GM18519 (cell line): Measurements from ENCODE around the gene MCM7.

Source experiments
- ATAC-seq: cut with Tn5 transposase; IDR thresholded peaks from one replicate; pipeline ENCODE4 v1.9.1; 2021; ENCODE audit warnings: mild to moderate bottlenecking, moderate library complexity; ENCODE audit not compliant: unreplicated experiment, low FRiP score

MCM7 gene

DNA sequence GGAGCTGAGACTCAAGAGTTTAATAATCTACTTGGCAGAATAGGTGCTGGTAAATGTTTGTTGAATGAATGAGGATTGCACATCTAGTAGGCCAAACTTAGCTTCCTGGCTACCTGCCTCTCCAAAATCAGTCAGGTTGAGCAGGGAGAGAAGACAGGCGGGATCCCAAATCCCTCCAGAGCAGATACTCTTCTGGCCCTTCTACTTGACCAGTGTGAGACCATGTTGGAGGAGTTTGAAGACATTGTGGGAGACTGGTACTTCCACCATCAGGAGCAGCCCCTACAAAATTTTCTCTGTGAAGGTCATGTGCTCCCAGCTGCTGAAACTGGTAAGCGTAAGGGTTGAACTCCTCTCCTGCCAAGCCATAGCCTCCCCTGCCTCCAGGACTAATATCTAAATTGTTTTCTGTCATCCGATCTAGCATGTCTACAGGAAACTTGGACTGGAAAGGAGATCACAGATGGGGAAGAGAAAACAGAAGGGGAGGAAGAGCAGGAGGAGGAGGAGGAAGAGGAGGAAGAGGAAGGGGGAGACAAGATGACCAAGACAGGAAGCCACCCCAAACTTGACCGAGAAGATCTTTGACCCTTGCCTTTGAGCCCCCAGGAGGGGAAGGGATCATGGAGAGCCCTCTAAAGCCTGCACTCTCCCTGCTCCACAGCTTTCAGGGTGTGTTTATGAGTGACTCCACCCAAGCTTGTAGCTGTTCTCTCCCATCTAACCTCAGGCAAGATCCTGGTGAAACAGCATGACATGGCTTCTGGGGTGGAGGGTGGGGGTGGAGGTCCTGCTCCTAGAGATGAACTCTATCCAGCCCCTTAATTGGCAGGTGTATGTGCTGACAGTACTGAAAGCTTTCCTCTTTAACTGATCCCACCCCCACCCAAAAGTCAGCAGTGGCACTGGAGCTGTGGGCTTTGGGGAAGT, 23.4 kb upstream of the MCM7 start:
- no peak for ATAC-seq

DNA sequence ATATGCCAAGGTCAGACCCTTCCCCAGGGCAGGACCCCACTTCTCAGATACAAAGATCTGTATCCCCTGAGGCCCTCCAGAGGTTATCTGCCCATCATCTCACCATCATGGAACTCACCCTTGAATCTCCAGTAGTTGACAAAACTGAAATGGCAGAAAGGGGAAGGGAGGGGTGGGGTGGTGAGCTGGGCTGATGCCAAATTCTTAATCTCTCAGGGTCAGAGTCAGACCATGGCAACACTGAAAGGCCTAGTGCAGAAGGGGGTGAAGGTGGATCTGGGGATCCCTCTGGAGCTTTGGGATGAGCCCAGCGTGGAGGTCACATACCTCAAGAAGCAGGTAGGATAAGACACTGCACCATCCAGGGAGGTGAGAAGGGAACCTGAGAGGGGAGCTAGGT, 21.4 kb upstream of the MCM7 start:
- ATAC-seq = no peak

DNA sequence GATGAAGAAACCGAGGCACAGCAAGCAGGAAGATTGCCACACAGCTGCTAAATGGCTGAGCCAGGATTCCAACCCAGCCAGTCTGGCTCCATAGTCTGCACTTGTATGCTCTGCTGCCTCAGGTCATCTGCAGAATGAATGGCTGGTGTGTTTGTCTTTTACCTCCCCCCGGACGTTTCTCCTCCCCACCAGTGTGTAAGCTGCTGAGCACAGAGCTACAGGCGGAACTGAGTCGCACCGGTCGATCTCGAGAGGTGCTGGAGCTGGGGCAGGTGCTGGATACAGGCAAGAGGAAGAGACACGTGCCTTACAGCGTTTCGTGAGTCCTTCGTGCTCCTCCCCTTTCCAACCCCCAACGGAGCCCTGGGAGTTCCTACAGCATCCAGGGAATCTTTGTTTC, 20.9 kb upstream of the MCM7 start:
- no peak for ATAC-seq

DNA sequence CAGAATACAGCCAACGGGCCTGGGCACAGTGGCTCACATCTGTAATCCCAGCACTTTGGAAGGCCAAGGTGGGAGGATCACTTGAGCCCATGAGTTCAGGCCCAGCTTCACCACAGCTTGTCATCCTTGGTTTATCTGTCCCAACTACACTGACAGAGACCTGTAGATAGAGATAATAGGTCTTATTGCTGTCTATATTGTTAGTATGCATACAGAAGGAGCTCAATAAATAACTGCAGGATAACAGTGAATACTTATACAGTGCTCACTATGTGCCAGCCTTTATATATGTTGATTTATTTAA, 19.5 kb upstream of the MCM7 start:
- ATAC-seq = no peak

- peak; percentile 9 for ATAC-seq
These were observed 19.0 kb upstream of the MCM7 start for GRCh38 chr7:100119970-100120732.

DNA sequence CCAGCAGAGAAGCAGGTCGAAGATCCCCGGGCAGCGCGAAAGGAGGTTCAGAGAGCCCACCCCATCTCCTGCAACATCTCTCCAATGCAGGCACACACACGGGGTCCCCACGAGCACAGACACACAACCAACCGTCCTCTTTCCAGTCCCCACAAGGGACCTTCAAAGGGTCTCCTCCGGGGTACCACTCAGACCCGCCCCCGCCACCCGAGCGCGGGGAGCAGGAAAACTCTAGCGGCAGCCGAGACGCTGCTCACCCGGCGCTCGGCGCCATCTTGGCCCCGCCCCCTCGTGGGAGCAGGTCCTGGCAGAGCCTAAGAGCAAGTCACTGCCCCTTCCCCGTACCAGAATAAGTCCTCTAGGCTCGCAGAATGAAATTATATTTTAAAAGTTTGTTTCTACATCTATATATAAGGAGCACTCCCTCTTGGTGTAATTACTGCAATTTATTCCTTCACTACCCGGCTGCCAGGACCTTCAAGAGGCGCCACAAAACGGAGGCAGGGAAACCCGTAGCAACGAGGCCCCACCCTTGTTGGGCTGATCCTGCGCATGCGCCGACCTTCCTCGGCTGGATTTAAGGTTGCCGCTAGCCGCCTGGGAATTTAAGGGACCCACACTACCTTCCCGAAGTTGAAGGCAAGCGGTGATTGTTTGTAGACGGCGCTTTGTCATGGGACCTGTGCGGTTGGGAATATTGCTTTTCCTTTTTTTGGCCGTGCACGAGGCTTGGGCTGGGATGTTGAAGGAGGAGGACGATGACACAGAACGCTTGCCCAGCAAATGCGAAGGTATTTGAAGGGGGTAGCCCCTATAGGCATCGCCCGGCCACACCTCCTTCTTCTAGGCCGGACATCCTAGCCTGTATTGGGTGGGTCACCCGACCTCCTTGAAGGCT, 18.1 kb upstream of the MCM7 start, which contains the start of the genes CNPY4 and TAF6:
CNPY4 (plus strand) TSS at position 563 of the 898 bp plus-strand sequence; CDS start at position 674, 111 bp downstream.
TAF6 (minus strand) TSS at position 287 of the 898 bp plus-strand sequence. CDS start 5,149 bp downstream, outside the sequence.
- ATAC-seq = peak; percentile 64

DNA sequence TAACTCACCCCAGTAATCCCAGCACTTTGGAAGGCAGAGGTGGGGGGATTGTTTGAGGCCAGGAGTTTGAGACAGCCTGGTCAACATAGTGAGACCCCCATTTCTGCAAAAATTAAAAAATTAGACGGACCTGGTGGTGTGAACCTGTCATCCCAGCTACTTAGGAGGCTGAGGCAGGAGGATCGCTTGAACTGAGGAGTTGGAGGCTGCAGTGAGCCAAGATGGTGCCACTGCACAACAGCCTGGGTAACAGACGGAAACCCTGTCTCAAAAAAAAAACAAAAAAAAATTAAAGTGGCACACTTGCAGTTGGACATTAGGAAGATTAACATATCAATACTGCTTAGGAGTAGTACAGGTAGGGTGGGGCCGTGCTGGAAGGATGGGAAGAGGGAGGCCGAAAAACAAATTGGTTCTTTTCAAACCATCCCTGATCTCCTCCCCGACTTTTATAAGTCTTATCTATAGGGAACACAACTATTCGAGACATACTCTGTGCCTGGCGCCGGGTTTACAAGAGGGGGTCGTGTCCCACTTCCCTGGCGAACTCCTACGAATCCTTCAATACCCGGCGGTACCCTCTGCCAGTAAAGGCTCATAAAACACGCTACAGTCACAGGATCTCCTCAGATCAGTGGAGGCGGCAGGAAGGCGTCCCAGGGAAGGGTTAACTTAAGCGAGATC, 17.3 kb upstream of the MCM7 start:
- ATAC-seq = no peak

- no peak for ATAC-seq
These were observed 13.8 kb upstream of the MCM7 start for GRCh38 chr7:100115026-100115425.

DNA sequence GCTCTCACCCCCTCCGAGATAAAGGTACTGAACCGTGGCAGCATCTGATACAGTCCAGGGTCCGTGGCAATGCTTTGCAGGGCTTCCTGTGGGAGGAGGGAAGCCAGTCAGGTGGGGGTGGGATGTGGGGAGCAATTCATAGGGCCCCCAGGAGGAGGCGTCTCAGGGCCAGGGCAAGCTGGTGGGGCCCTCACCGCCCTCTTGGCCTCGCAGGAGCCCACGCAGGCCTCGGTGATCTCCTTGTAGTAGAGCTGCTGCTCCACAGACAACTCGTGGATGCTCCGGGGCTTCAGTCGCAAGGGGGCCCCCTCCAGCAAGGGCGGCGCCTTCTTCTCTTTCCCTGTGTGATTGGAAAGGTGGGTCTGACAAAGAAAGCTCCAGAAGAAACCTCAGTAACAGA, 10.7 kb upstream of the MCM7 start:
- ATAC-seq = no peak

DNA sequence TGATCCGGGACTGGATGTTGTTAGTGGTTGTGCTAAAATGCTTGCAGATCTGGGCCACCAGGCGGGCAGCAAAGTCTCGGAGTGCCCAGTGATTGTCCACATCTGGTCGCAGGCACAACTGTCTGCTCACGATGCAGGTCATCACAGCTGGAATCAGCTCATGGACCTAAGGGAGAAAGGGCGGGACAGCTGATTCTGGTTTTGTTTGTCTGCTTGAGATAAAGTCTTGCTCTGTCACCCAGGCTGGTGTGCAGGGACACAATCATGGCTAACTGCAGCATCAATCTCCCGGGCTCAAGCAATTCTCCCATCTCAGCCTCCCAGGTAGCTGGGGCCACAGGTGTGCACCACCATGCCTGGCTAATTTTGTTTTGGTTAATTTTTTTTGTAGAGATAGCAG, 10.0 kb upstream of the MCM7 start:
- ATAC-seq = no peak

DNA sequence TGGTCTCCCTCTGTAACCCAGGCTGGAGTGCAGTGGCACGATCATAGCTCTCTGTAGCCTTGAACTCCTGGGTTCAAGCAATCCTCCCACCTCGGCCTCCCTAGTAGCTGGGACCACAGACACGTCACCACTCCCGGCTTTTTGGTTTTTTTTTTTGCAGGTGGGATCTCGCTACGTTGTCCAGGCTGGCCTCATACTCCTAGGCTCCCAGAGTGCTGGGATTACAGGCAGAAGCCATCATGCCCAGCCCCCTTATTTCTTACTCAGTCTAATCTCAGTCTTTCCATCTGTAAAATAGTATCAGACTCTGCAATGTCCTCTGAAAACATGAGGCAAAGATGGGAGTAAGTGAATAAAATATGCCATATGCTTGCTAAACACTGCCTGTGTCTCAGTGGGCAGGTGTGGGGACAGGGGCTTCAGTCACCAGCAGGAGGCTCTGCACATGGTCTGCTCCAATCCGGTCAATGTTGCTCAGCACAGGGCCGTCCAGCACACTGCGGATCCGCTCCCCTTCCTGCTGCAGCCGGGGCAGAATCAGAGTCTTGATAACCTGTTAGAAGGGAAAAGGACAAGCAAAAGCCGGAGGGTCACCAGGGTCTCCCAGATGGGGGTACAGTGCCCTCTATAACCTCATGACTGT, 8.4 kb upstream of the MCM7 start:
- ATAC-seq = no peak

DNA sequence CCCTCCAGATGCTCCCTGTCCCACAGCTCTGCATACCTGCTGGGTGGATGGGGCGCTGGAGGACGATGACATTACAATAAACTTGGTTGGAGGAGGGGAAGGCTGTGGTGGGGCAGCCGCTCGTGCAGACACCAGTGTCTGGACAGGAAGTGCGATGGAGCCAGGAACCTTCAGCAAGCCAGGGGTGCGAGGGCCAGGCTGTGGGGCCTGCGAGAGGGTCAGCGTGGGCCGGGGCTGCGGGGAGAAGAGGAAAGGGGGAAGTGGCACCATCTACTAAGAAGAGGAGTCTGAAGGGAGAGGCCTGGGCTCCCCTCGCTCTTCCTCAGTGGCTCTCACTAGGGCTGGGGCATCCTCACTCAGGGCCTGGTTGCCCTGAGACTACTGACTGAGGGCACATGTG, 6.7 kb upstream of the MCM7 start:
- no peak for ATAC-seq

- no peak for ATAC-seq
These were observed 6.0 kb upstream of the MCM7 start for GRCh38 chr7:100107125-100107737.

GRCh38 chr7:100106633-100107032, 5.4 kb upstream of the MCM7 start:
- ATAC-seq = no peak

DNA sequence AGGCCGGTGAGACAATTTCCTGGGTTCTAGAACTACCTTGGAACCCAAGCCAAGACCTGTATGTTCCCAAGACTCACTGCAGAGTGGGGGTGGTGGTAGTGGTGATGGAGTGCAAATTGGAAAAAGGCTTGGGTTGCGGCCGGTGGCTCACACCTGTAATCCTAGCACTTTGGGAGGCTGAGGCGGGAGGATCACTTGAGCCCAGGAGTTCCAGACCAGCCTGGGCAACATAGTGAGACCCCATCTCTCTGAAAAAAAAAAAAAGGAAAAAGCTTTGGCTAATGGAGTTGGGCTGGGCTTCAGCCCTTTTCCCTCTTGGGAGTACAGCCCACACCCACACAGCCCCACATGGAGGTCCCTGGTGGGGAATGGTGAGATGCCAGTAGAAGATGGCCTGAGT, 4.3 kb upstream of the MCM7 start:
- ATAC-seq = no peak

DNA sequence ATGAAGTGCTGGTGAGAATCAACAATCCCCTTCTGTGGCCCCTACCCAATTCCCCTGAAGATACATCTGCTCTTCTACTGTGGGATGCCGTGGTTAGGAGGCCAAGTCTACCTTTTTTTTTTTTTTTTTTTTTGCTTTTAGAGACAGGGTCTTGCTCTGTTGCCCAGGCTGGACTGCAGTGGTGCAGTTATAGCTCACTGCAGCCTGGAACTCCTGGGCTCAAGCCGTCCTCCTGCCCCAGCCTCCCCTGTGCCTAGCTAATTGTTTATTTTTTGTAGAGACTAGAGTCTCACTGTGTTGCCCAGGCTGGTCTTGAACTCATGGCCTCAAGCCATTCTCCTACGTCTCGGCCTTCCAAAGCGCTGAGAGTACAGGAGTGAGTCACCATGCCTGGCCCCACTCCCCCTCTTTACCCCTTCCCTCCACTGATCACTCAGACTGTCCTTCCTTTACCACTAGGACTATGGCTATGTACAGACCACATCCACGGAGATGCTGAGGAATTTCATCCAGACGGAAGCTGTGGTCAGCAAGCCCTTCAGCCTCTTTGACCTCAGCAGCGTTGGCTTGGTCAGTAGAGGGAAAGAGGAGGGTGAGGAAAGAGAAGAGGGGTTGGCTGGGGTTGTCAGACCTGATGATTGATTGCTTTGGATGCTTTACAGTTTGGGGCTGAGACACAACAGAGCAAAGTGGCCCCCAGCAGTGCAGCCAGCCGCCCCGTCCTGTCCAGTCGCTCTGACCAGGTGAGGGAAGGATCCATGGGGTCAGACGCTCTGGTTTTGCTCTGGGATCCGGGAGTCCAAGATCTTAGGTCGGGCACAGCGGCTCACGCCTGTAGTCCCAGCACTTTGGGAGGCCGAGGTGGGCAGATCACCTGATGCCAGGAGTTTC, 2.0 kb upstream of the MCM7 start:
- ATAC-seq = no peak

GRCh38 chr7:100100420-100101015, 679 bp downstream of the MCM7 start:
- no peak for ATAC-seq

DNA sequence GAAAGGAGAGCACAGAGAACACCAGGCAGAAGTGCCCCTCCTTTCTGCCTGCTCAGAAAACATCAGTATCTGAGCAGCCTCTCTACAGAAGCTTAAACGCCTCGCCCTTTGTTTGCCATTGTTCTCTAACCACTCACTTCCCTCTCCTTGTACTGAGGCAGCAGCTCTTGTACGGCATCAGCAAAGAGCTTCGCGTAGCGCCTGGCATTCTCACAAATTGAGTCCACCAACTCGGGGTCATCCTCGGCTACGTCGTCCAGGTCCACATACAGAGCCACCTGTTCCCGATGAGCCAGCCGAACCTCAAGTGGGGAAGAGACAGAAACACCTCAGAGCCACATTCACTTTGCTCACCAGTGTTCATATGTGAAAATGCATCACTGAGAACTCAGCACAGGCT, 1.7 kb downstream of the MCM7 start:
- no peak for ATAC-seq
